ENCODE results near the gene PRSS36.

The PRSS36 gene

DNA sequence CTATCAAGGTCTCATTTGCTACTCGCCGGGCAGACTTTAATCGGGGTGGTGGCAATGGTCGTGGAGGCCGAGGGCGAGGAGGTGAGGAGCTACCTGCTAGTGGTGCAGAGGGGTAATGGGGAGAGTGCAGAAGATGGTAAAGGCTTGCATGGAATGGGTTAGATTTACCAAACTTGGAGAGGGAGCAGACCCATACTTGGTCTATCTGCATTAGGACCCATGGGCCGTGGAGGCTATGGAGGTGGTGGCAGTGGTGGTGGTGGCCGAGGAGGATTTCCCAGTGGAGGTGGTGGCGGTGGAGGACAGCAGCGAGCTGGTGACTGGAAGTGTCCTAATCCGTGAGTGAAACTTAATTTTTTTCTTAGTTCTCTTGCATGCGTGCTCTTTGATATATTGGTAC, 40.2 kb upstream of the PRSS36 start:
- WGBS (ENCODE audit: extremely low coverage, insufficient coverage, low lambda C conversion rate), result no CpG with 5 or more reads among the region's 12 CpGs
- Histone ChIP-seq H3K23ac (ENCODE audit: low read length) (no peak overlapping the region), H2AK5ac (ENCODE audit: low read length) (no peak overlapping the region), H3K27me3 (ENCODE audit: insufficient read depth, low read length, poor library complexity) (no peaks in the 10 kb centered on the region), H2BK15ac (replicated peaks; ENCODE audit: low read depth) (no peak overlapping the region), H3K4me3 (ENCODE audit: low read length) (no peak overlapping the region), H3K4me1 (ENCODE audit: control insufficient read depth, low read depth, low read length) (no peaks in the 10 kb centered on the region), H2BK120ac (ENCODE audit: low read depth, low read length) (no peak overlapping the region), H3K4ac (ENCODE audit: low read depth, low read length) (no peak overlapping the region), H4K5ac (ENCODE audit: low read length) (no peak overlapping the region), H4K8ac (ENCODE audit: low read depth, low read length) (no peak overlapping the region), H3K79me2 (ENCODE audit: control insufficient read depth, insufficient read depth, low read length) (peaks cover 42% of the 10 kb centered on the region), H3K4me2 (ENCODE audit: low read length) (no peak overlapping the region), H3K56ac (ENCODE audit: low read length) (no peak overlapping the region), H2BK5ac (ENCODE audit: low read length) (no peak overlapping the region), H3K36me3 (ENCODE audit: control insufficient read depth, insufficient read depth, low read length) (peaks cover 53% of the 10 kb centered on the region), H3K9ac (ENCODE audit: low read length) (no peak overlapping the region), H3K79me1 (ENCODE audit: low read length) (peaks cover 44% of the 10 kb centered on the region), H3K18ac (ENCODE audit: low read length) (no peak overlapping the region), H3K27ac (ENCODE audit: low read depth, low read length) (no peak overlapping the region)
- no peak for DNase-seq

DNA sequence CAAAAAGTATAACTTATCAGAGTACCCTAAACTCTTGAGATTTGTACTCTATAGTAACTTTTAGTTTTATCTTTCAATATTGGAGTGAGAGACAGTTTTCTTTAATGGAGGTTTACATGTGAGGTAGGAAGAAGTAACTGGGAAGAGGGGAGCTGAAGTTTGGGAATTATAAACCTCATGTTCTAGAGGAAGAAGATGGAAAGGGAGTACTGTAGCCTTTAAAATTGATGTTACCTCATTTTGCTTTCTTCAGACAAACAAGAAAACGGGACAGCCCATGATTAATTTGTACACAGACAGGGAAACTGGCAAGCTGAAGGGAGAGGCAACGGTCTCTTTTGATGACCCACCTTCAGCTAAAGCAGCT, 39.5 kb upstream of the PRSS36 start:
- Histone ChIP-seq H2BK5ac (ENCODE audit: low read length) (no peak overlapping the region), H2BK120ac (ENCODE audit: low read depth, low read length) (no peak overlapping the region)

DNA sequence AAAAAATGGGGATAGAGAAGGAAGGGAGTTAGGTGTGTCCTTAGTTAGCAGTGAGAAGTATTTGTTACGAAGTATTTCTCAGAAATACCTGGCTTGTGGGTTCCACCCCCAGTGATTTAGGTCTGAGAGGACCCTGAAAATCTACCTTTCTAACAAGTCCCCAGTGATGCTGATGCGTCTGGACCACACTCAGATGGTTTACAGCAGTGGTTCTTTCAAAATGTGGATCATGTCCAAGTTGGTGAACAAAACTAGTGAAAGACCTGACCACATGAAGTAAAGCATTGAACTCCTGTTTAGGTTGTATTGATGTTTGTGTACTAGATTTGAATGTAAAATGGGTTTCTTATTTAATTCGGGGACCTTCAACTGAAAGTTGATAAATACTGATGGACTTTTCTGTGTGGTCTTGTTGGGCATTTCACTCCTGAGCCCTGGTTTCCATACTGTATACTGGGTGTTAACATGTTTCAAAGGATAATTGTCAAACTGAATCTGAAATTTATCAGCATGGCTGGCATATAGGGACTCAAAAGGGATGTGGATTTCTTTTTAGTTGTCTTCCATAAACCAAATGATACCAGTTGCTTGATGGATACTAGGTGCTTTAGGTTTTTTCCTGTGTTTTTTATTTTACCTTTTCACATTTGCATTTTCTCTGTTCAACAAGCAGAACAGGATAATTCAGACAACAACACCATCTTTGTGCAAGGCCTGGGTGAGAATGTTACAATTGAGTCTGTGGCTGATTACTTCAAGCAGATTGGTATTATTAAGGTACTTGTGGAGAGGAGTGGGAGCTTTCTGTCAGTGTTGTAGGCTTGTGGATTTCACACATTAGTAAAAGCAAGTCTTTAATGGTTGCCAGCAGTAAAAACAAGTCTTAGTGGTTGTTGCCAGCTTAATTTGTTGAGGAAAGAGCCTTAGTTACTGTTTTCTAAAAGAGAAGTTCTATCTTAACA, 38.9 kb upstream of the PRSS36 start:
- Histone ChIP-seq H2BK5ac (ENCODE audit: low read length) (no peak overlapping the region), H3K79me1 (ENCODE audit: low read length) (peaks cover 44% of the 10 kb centered on the region), H3K4me3 (ENCODE audit: low read length) (no peak overlapping the region), H3K4me2 (ENCODE audit: low read length) (no peak overlapping the region), H3K27ac (ENCODE audit: low read depth, low read length) (no peak overlapping the region), H3K18ac (ENCODE audit: low read length) (no peak overlapping the region), H3K79me2 (ENCODE audit: control insufficient read depth, insufficient read depth, low read length) (peaks cover 53% of the 10 kb centered on the region), H3K23ac (ENCODE audit: low read length) (no peak overlapping the region), H4K5ac (ENCODE audit: low read length) (no peak overlapping the region), H3K56ac (ENCODE audit: low read length) (no peak overlapping the region), H3K27me3 (ENCODE audit: insufficient read depth, low read length, poor library complexity) (no peaks in the 10 kb centered on the region), H3K4me1 (ENCODE audit: control insufficient read depth, low read depth, low read length) (no peaks in the 10 kb centered on the region), H2BK15ac (replicated peaks; ENCODE audit: low read depth) (no peak overlapping the region), H3K9ac (ENCODE audit: low read length) (no peak overlapping the region), H2AK5ac (ENCODE audit: low read length) (no peak overlapping the region), H2BK120ac (ENCODE audit: low read depth, low read length) (no peak overlapping the region), H4K8ac (ENCODE audit: low read depth, low read length) (no peak overlapping the region), H3K4ac (ENCODE audit: low read depth, low read length) (no peak overlapping the region), H3K36me3 (ENCODE audit: control insufficient read depth, insufficient read depth, low read length) (peaks cover 57% of the 10 kb centered on the region)
- no CpG with 5 or more reads among the region's 3 CpGs for WGBS (ENCODE audit: extremely low coverage, insufficient coverage, low lambda C conversion rate)
- DNase-seq, result no peak

More for the DNA sequence above, 39.5 kb upstream of the PRSS36 start:
- H3K23ac ChIP-seq (ENCODE audit: low read length), result no peak overlapping the region
- H3K4me2 ChIP-seq (ENCODE audit: low read length), result no peak overlapping the region
- no peak overlapping the region for H4K5ac ChIP-seq (ENCODE audit: low read length)
- H3K4me3 ChIP-seq (ENCODE audit: low read length), result no peak overlapping the region
- H3K27me3 ChIP-seq (ENCODE audit: insufficient read depth, low read length, poor library complexity), result no peaks in the 10 kb centered on the region
- no peak overlapping the region for H2AK5ac ChIP-seq (ENCODE audit: low read length)
- H4K8ac ChIP-seq (ENCODE audit: low read depth, low read length), result no peak overlapping the region
- H3K4ac ChIP-seq (ENCODE audit: low read depth, low read length), result no peak overlapping the region
- peaks cover 56% of the 10 kb centered on the region for H3K36me3 ChIP-seq (ENCODE audit: control insufficient read depth, insufficient read depth, low read length)
- no peak overlapping the region for H3K56ac ChIP-seq (ENCODE audit: low read length)
- no peak overlapping the region for H3K27ac ChIP-seq (ENCODE audit: low read depth, low read length)
- DNase-seq, result no peak
- no peak overlapping the region for H2BK15ac ChIP-seq (replicated peaks; ENCODE audit: low read depth)
- no peak overlapping the region for H3K9ac ChIP-seq (ENCODE audit: low read length)
- peaks cover 47% of the 10 kb centered on the region for H3K79me2 ChIP-seq (ENCODE audit: control insufficient read depth, insufficient read depth, low read length)
- whole genome bisulfite sequencing (ENCODE audit: extremely low coverage, insufficient coverage, low lambda C conversion rate), result no CpG with 5 or more reads among the region's 2 CpGs
- H3K4me1 ChIP-seq (ENCODE audit: control insufficient read depth, low read depth, low read length), result no peaks in the 10 kb centered on the region
- H3K79me1 ChIP-seq (ENCODE audit: low read length), result peaks cover 43% of the 10 kb centered on the region
- H3K18ac ChIP-seq (ENCODE audit: low read length), result no peak overlapping the region

DNA sequence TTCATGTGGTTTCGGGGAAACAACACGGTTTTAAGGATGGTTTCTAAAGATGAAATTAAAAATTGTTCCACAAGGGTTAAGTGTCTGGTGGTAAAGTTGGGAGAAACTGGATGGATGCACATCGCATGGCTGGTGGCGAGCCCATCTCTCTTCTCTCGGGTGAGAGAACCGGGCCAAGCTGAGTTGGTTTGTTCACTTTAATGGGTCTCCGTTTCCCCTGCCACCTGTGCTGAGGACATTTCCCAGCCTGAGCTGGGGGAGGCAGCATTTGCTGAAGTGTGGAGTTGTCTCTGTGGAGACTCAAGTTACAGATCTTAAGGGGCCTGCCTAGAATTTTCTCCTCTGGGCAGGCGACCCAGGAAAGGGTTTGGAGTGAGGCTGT, 37.9 kb upstream of the PRSS36 start:
- H3K4me3 ChIP-seq (ENCODE audit: low read length), result no peak overlapping the region
- H3K79me2 ChIP-seq (ENCODE audit: control insufficient read depth, insufficient read depth, low read length), result peaks cover 63% of the 10 kb centered on the region
- H3K27me3 ChIP-seq (ENCODE audit: insufficient read depth, low read length, poor library complexity), result no peaks in the 10 kb centered on the region
- peaks cover 4% of the 10 kb centered on the region for H3K4me1 ChIP-seq (ENCODE audit: control insufficient read depth, low read depth, low read length)
- no peak for DNase-seq
- peaks cover 44% of the 10 kb centered on the region for H3K79me1 ChIP-seq (ENCODE audit: low read length)
- no peak overlapping the region for H4K8ac ChIP-seq (ENCODE audit: low read depth, low read length)
- H3K4ac ChIP-seq (ENCODE audit: low read depth, low read length), result no peak overlapping the region
- H3K18ac ChIP-seq (ENCODE audit: low read length), result no peak overlapping the region
- no peak overlapping the region for H3K9ac ChIP-seq (ENCODE audit: low read length)
- H3K4me2 ChIP-seq (ENCODE audit: low read length), result no peak overlapping the region
- no peak overlapping the region for H2BK120ac ChIP-seq (ENCODE audit: low read depth, low read length)
- no peak overlapping the region for H4K5ac ChIP-seq (ENCODE audit: low read length)
- WGBS (ENCODE audit: extremely low coverage, insufficient coverage, low lambda C conversion rate), result no CpG with 5 or more reads among the region's 8 CpGs
- no peak overlapping the region for H3K56ac ChIP-seq (ENCODE audit: low read length)
- H2BK5ac ChIP-seq (ENCODE audit: low read length), result no peak overlapping the region
- no peak overlapping the region for H3K27ac ChIP-seq (ENCODE audit: low read depth, low read length)
- no peak overlapping the region for H3K23ac ChIP-seq (ENCODE audit: low read length)
- H2AK5ac ChIP-seq (ENCODE audit: low read length), result no peak overlapping the region
- peaks cover 56% of the 10 kb centered on the region for H3K36me3 ChIP-seq (ENCODE audit: control insufficient read depth, insufficient read depth, low read length)
- no peak overlapping the region for H2BK15ac ChIP-seq (replicated peaks; ENCODE audit: low read depth)

DNA sequence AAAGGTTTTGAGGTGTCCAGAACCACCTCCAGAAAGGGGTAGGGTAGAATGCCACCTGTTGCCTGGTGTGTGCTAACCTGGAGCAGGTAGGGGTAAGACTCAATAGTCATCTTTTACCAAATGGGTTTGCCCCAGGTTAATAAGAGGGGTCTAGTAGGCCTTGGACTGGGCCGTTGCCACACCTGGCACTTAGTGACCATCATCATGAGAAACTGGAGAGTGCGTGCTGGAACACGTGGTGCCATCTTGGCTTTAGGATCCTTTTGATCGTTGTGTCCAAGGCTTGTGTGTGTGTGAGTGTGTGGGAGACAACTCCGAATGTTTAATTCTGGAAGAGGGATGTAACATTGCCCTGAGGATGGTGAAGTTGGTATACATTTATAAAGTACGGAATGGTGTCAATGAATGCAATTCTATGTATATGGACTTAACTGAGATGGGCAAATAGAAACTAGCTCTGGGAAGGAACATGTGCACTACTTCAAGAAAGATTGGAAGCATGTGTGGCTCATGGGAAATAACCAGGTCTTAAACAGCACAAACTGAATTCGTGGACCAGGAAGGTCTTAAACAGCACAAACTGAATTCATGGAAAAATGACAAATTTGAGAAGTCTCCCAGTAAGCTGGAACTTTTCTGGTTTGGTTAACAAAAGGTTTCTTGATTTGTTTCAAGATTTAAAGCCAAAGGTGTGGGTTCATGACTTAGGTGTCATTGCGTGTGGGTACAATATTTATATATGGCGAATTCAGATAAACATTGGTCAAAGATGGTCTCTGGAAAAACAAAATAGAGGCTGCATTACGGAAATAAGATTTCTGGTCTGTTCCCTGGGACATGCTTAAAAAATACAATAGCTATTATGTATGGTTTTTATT, 37.3 kb upstream of the PRSS36 start:
- Histone ChIP-seq H3K79me1 (ENCODE audit: low read length) (peaks cover 43% of the 10 kb centered on the region), H3K79me2 (ENCODE audit: control insufficient read depth, insufficient read depth, low read length) (peaks cover 69% of the 10 kb centered on the region), H3K18ac (ENCODE audit: low read length) (no peak overlapping the region), H3K4me2 (ENCODE audit: low read length) (no peak overlapping the region), H3K9ac (ENCODE audit: low read length) (no peak overlapping the region), H3K23ac (ENCODE audit: low read length) (no peak overlapping the region), H2BK15ac (replicated peaks; ENCODE audit: low read depth) (no peak overlapping the region), H4K5ac (ENCODE audit: low read length) (no peak overlapping the region), H2AK5ac (ENCODE audit: low read length) (no peak overlapping the region), H3K56ac (ENCODE audit: low read length) (no peak overlapping the region), H3K4me1 (ENCODE audit: control insufficient read depth, low read depth, low read length) (peaks cover 4% of the 10 kb centered on the region), H2BK120ac (ENCODE audit: low read depth, low read length) (no peak overlapping the region), H3K4me3 (ENCODE audit: low read length) (no peak overlapping the region), H3K4ac (ENCODE audit: low read depth, low read length) (no peak overlapping the region), H3K36me3 (ENCODE audit: control insufficient read depth, insufficient read depth, low read length) (peaks cover 56% of the 10 kb centered on the region), H3K27me3 (ENCODE audit: insufficient read depth, low read length, poor library complexity) (no peaks in the 10 kb centered on the region), H3K27ac (ENCODE audit: low read depth, low read length) (no peak overlapping the region), H2BK5ac (ENCODE audit: low read length) (no peak overlapping the region), H4K8ac (ENCODE audit: low read depth, low read length) (no peak overlapping the region)
- no peak for DNase-seq
- WGBS (ENCODE audit: extremely low coverage, insufficient coverage, low lambda C conversion rate), result no CpG with 5 or more reads among the region's 10 CpGs

All from mesendoderm (in vitro differentiated cells).